Endothelial cell of umbilical vein (primary cell): ENCODE results near the gene MYMK. TPM values are rescaled to one million over a fixed set of nuclear protein-coding genes. Genes with fewer than 3 reads are reported as not detected.

ENCODE experiments used
- BruUV-seq: library from RNA; stranded (reverse); fragments of 400-500 nt; replicated peaks from 2 replicates; lab custom pipeline; 2021; lab: Mats Ljungman, UMichigan
- CTCF ChIA-PET: fragments of 300-600, 350-600 bp; sonication (Branson Sonifier 250); formaldehyde crosslinking; loops from one replicate; lab custom pipeline; 2021; ENCODE audit warnings: antibody characterized with exemption, inconsistent platforms; lab: Charles Lee
- POLR2A ChIA-PET: fragments of 300-600, 350-600 bp; sonication (Branson Sonifier 250); formaldehyde crosslinking; loops from one replicate; lab custom pipeline; 2021; ENCODE audit warnings: antibody characterized with exemption, inconsistent platforms; lab: Charles Lee
- DNase-seq: peaks from one replicate; pipeline ENCODE4 v3.0.0-alpha.2; 2011; ENCODE audit warnings: low read depth, low spot score
- FAIRE-seq: peaks from 2 replicates; lab custom pipeline; 2011; peaks lifted over from hg19 to GRCh38; lab: Jason Lieb, UNC
- H2AFZ ChIP-seq: 2 replicates; pipeline ENCODE4 v1.6.0; 2012; ENCODE audit warnings: low read depth, low read length, control low read depth, inconsistent platforms
- H3K27ac ChIP-seq: 2 replicates; pipeline ENCODE4 v1.5.1; 2011; ENCODE audit warnings: low read depth, mild to moderate bottlenecking, control low read depth, low read length, moderate library complexity; ENCODE audit not compliant: insufficient read depth
- H3K27me3 ChIP-seq, 2 experiments: 2 replicates each; pipeline versions ENCODE4 v1.6.0 to v1.6.1; 2011; ENCODE audit warnings: low read length in 2 of 2, mixed read lengths in 1 of 2; ENCODE audit not compliant: control insufficient read depth in 2 of 2, insufficient read depth in 2 of 2
- H3K36me3 ChIP-seq, 2 experiments: 2 replicates in 1 of 2; 3 replicates in 1 of 2; pipeline ENCODE4 v1.5.1; 2011; ENCODE audit warnings: low read length in 2 of 2, mild to moderate bottlenecking in 1 of 2, moderate library complexity in 1 of 2; ENCODE audit not compliant: control insufficient read depth in 2 of 2, insufficient read depth in 2 of 2; ENCODE audit errors: extremely low read depth in 1 of 2
- H3K4me1 ChIP-seq: 3 replicates; pipeline ENCODE4 v1.5.1; 2011; ENCODE audit warnings: mild to moderate bottlenecking, low read length; ENCODE audit not compliant: control insufficient read depth, insufficient read depth; ENCODE audit errors: extremely low read depth
- H3K4me2 ChIP-seq: 2 replicates; pipeline ENCODE4 v1.6.1; 2011; ENCODE audit warnings: low read length, control low read depth, mixed read lengths; ENCODE audit not compliant: insufficient read depth
- H3K4me3 ChIP-seq, 3 experiments: fragments of 200-600 bp in 1 of 3; sonication (generic), shearing (Covaris generic) in 1 of 3; replicated peaks in 1 of 3; 2 replicates each; pipeline ENCODE4 v1.5.1; 2011 to 2016; ENCODE audit warnings: control low read depth in 3 of 3, low read length in 3 of 3, mild to moderate bottlenecking in 2 of 3, inconsistent platforms in 1 of 3, low read depth in 1 of 3, moderate library complexity in 1 of 3; ENCODE audit not compliant: insufficient read depth in 1 of 3
- H3K79me2 ChIP-seq: 2 replicates; pipeline ENCODE4 v1.6.0; 2012; ENCODE audit warnings: low read length, inconsistent platforms; ENCODE audit not compliant: control insufficient read depth, insufficient read depth
- H3K9ac ChIP-seq: replicated peaks from 2 replicates; pipeline ENCODE3; 2011; ENCODE audit warnings: low read length, control low read depth; ENCODE audit not compliant: insufficient read depth; ENCODE audit errors: extremely low read depth
- H3K9me1 ChIP-seq: replicated peaks from 3 replicates; pipeline ENCODE4 v1.6.0; 2011; ENCODE audit warnings: mild to moderate bottlenecking, low read length; ENCODE audit not compliant: control insufficient read depth, insufficient read depth; ENCODE audit errors: extremely low read depth
- H3K9me3 ChIP-seq: replicated peaks from 2 replicates; pipeline ENCODE4 v1.5.1; 2012; ENCODE audit warnings: low read length, inconsistent platforms; ENCODE audit not compliant: control insufficient read depth, insufficient read depth
- H4K20me1 ChIP-seq: replicated peaks from 2 replicates; pipeline ENCODE3; 2011; ENCODE audit warnings: mild to moderate bottlenecking, low read length; ENCODE audit not compliant: control insufficient read depth, insufficient read depth; ENCODE audit errors: extremely low read depth
- CTCF ChIP-seq, 2 donors: IDR thresholded peaks; 1 replicate in 1 of 2; 2 replicates in 1 of 2; pipeline ENCODE4 v1.5.1; 2011; ENCODE audit warnings: low read length in 2 of 2, mild to moderate bottlenecking in 2 of 2, moderate library complexity in 2 of 2, control low read depth in 1 of 2, inconsistent platforms in 1 of 2, low read depth in 1 of 2; ENCODE audit not compliant: insufficient read depth in 1 of 2; ENCODE audit errors: extremely low read depth in 1 of 2
- EZH2 ChIP-seq: IDR thresholded peaks from 2 replicates; pipeline ENCODE4 v1.6.1; 2012; ENCODE audit warnings: borderline replicate concordance, low read depth, mild to moderate bottlenecking, moderate library complexity, low read length, inconsistent platforms; ENCODE audit not compliant: severe bottlenecking
- FOS ChIP-seq: IDR thresholded peaks from 2 replicates; pipeline ENCODE4 v1.6.1; 2011; ENCODE audit warnings: mild to moderate bottlenecking, low read length, moderate library complexity, borderline replicate concordance; ENCODE audit not compliant: insufficient read depth
- GATA2 ChIP-seq: IDR thresholded peaks from 2 replicates; pipeline ENCODE4 v1.7.0; 2011; ENCODE audit warnings: low read depth, mild to moderate bottlenecking, moderate library complexity, mixed read lengths, low read length; ENCODE audit not compliant: insufficient read length, insufficient read depth
- JUN ChIP-seq: IDR thresholded peaks from 2 replicates; pipeline ENCODE4 v1.6.1; 2011; ENCODE audit warnings: borderline replicate concordance, low read depth; ENCODE audit not compliant: insufficient read length, insufficient read depth
- MYC ChIP-seq: IDR thresholded peaks from one replicate; pipeline ENCODE4 v1.6.1; 2011; ENCODE audit warnings: mild to moderate bottlenecking, low read depth, low read length
- POLR2A ChIP-seq: IDR thresholded peaks from 2 replicates; pipeline ENCODE4 v1.6.1; 2012; ENCODE audit warnings: low read depth, mild to moderate bottlenecking, control low read depth, low read length
- POLR2AphosphoS5 ChIP-seq: IDR thresholded peaks from 2 replicates; pipeline ENCODE4 v1.6.1; 2012; ENCODE audit warnings: low read depth, mild to moderate bottlenecking, control low read depth, low read length, moderate library complexity; ENCODE audit not compliant: insufficient read depth
- dilution Hi-C: fragments of 300-500 bp; cut with MboI; formaldehyde crosslinking; loops from one replicate; pipeline ENCODE4 v1.15.0; 2019; ENCODE audit warnings: low sequenced_read_pairs; ENCODE audit not compliant: extremely low pct_ligation_motif_present
- intact Hi-C: fragments of 100-400 bp; cut with micrococcal nuclease; formaldehyde crosslinking; loops from one replicate; pipeline ENCODE4 v1.10.0; 2022
- polyA plus RNA-seq, 4 experiments: library from polyadenylated mRNA; depleted of rRNA in 3 of 4; stranded (reverse) in 3 of 4; unstranded in 1 of 4; fragments of >200 nt; gene quantifications; 2 replicates each; pipeline versions ENCODE4 v1.2.1 to v1.2.3, GENCODE V29; 2011 to 2012; ENCODE audit warnings: missing spikeins in 1 of 4
- total RNA-seq: library from RNA; stranded (reverse); gene quantifications from 2 replicates; pipeline ENCODE4 v1.2.3, GENCODE V29; 2021
- TF ChIP-seq, protein P1 (sequence below): IDR thresholded peaks from 2 replicates; pipeline ENCODE4 v1.6.1; 2011; ENCODE audit not compliant: insufficient read depth, insufficient read length

Gene MYMK
- total and polyA plus RNA-seq, 2 donors (not counting 3 experiments of a cell fraction or from before 2014, with no cell fraction given): not detected

DNA sequence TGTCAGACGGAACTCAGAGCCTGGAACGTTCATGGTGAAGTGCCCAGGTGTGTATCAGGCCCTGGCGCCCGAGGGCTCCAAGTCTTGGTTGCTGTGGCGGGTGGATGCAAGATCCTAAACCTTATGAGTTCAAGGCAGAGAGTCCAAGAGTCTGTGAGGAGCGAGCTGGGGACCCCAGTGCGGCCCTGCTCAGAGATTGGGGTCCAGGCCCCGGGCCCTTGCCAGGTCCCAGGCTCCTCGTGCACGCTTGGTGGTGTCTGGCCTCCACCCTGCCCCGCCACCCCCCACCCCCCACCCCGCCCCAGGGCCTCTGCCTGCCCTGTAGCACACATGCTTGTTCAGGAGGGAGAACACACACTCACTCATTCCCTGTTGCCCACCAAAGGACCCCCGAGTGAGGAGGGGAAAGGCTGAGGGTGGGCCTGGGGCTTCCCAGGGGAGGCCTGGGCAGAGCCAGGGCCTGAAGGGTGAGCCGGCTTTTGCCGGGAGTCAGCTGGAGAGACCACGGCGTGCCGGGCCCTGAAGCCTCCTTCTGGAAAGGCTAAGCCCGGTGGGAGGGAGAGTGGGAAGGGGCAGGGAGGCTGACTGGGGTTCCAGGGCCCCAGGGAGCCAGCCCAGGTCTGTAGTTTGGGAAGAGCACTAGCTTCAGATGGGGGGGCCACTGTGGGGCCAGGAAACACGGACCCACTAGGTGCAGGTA, 47.3 kb upstream of the MYMK start:
- no TSS peak for BruUV-seq
- ChIA-PET POLR2A (no interaction called here), CTCF (interaction anchor here (1.9 kb wide), 1 partner anchor 9 kb away, joined by 5 read pairs; no protein-coding TSS in a partner anchor)
- DNase-seq: no peak
- intact Hi-C loops: no loop called here
- Histone ChIP-seq H3K9ac (no peak overlapping the region), H3K4me2 (no peak overlapping the region), H3K9me3 (no peaks in the 10 kb centered on the region), H3K9me1 (no peaks in the 10 kb centered on the region), H3K79me2 (no peaks in the 10 kb centered on the region), H2AFZ (no peak overlapping the region), H3K4me3 (no peak overlapping the region), H3K4me1 (peaks cover 2% of the 10 kb centered on the region), H4K20me1 (no peaks in the 10 kb centered on the region), H3K27ac (no peak overlapping the region), H3K27me3 (no peaks in the 10 kb centered on the region), H3K36me3 (no peaks in the 10 kb centered on the region)
- TF ChIP-seq POLR2AphosphoS5 (no peak), JUN (no peak), EZH2 (no peak), POLR2A (no peak), FOS (no peak)
- dilution Hi-C loops: no loop called here
- FAIRE-seq: no peak

GRCh38 chr9:133571391-133571890, 46.7 kb upstream of the MYMK start:
- no peaks in the 10 kb centered on the region for H3K4me1 ChIP-seq
- H3K9me1 ChIP-seq: no peaks in the 10 kb centered on the region
- H2AFZ ChIP-seq: no peak overlapping the region
- no peaks in the 10 kb centered on the region for H4K20me1 ChIP-seq
- no peaks in the 10 kb centered on the region for H3K9me3 ChIP-seq
- H3K36me3 ChIP-seq: no peaks in the 10 kb centered on the region
- H3K9ac ChIP-seq: no peak overlapping the region
- FAIRE-seq: no peak
- H3K27me3 ChIP-seq: no peaks in the 10 kb centered on the region
- dilution Hi-C loops: no loop called here
- no peak overlapping the region for H3K4me2 ChIP-seq
- POLR2A ChIA-PET: no interaction called here
- H3K79me2 ChIP-seq: no peaks in the 10 kb centered on the region
- BruUV-seq: no TSS peak
- intact Hi-C loops: no loop called here
- CTCF ChIA-PET: interaction anchor here (1.9 kb wide), 1 partner anchor 9 kb away, joined by 5 read pairs; no protein-coding TSS in a partner anchor
- H3K4me3 ChIP-seq: no peak overlapping the region
- H3K27ac ChIP-seq: no peak overlapping the region
- DNase-seq: no peak
- TF ChIP-seq POLR2A: no peak
- TF ChIP-seq MYC: no peak
- TF ChIP-seq CTCF (IDR thresholded peaks at IDR 0.05; ENCODE audit: extremely low read depth in 1 of 2, insufficient read depth in 1 of 2, low read depth in 1 of 2, low read length in 2 of 2): no peak
- TF ChIP-seq JUN: no peak
- TF ChIP-seq, protein P1, sequence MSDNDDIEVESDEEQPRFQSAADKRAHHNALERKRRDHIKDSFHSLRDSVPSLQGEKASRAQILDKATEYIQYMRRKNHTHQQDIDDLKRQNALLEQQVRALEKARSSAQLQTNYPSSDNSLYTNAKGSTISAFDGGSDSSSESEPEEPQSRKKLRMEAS: no peak
- no peak for TF ChIP-seq POLR2AphosphoS5
- TF ChIP-seq EZH2: no peak
- TF ChIP-seq FOS: no peak
- no peak for TF ChIP-seq GATA2
